NCI-H748 (cell line): ENCODE data around the gene HYAL2.
"Not testable (repeated sequence)": the region's sequence is repeated elsewhere in the genome, so short reads cannot be mapped to it uniquely, and the experiment has no call there.

Experiments used
- DNase-seq: peaks from one replicate; lab custom pipeline; 2025; ENCODE audit not compliant: unreplicated experiment; lab: John Stamatoyannopoulos, UW

The HYAL2 gene

GRCh38 chr3:50272911-50273688 lies 49.4 kb downstream of the HYAL2 start:
- DNase-seq, result peak; percentile 73

- DNase-seq, result not testable (repeated sequence)
These were observed 50.0 kb downstream of the HYAL2 start for GRCh38 chr3:50272538-50272910.

GRCh38 chr3:50271314-50271936 lies 51.1 kb downstream of the HYAL2 start:
- DNase-seq, result no peak

- DNase-seq, result no peak
These were observed 51.9 kb downstream of the HYAL2 start for GRCh38 chr3:50270422-50271224.

GRCh38 chr3:50269977-50270413 lies 52.5 kb downstream of the HYAL2 start:
- no peak for DNase-seq

GRCh38 chr3:50269460-50269859 lies 53.1 kb downstream of the HYAL2 start:
- no peak for DNase-seq

GRCh38 chr3:50268703-50269451 lies 53.7 kb downstream of the HYAL2 start, which contains the start of gene SEMA3B:
Gene SEMA3B (plus strand): TSS chr3:50269147. CDS start chr3:50269241, 94 bp downstream.
- peak; percentile 11 for DNase-seq

GRCh38 chr3:50268276-50268675 lies 54.3 kb downstream of the HYAL2 start:
- DNase-seq, result no peak
